ENCODE measurements around the gene TELO2.

TELO2 gene

DNA sequence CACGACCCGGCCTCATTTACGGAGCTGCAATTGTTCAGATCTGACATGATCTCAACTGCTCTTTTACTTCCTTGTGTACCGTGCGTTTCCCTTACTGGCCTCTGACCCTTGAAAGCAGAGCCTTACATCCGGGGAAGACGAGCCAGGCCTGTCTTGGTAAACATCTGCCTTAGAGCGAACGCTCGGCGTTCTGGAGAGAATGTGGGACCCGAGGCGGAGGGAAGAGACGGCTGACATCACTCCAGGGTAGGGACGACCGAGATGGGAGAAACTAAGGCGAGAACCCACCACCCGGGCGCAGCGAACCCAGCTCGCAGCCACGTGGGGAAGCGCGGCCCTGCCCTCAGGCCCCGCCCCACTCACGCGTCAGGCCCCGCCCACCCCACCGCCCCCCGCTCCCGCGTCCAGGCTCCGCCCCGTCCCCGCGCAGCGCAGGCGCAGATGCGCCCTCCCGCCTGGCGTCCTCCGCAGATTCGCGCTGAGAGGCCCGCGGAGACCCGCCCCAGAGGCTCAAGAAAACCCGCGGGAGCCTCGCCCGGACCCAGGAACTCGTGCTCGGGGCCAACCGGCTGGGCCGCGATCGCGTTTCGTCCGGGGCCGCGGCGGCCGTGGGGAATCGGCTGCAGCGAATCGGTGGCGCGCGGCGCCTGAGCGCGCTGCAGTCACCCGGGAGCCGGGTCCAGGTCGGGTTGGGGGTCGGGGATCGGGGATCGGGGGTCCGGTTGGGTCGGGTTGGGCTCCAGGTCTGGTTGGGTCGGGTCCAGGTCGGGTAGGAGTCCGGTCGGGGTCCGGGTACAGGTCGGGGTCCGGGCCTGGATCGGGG is at the start of gene TELO2 (continued):
- TF ChIP-seq, protein P1, sequence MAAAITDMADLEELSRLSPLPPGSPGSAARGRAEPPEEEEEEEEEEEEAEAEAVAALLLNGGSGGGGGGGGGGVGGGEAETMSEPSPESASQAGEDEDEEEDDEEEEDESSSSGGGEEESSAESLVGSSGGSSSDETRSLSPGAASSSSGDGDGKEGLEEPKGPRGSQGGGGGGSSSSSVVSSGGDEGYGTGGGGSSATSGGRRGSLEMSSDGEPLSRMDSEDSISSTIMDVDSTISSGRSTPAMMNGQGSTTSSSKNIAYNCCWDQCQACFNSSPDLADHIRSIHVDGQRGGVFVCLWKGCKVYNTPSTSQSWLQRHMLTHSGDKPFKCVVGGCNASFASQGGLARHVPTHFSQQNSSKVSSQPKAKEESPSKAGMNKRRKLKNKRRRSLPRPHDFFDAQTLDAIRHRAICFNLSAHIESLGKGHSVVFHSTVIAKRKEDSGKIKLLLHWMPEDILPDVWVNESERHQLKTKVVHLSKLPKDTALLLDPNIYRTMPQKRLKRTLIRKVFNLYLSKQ (tag by site-specific recombination; IDR thresholded peaks at IDR 0.05; ENCODE audit: borderline replicate concordance) = no peak
- TF ChIP-seq KLF8 (tag by site-specific recombination; IDR thresholded peaks at IDR 0.05) (peak; percentile 61; the same call in 1 of the 2 replicates), ZNF223 (tag by site-specific recombination; IDR thresholded peaks at IDR 0.05) (no peak), ZNF747 (tag by site-specific recombination; IDR thresholded peaks at IDR 0.05) (no peak), ZNF776 (tag by site-specific recombination; IDR thresholded peaks at IDR 0.05; ENCODE audit: borderline replicate concordance) (no peak), KLF16 (tag by site-specific recombination; IDR thresholded peaks at IDR 0.05) (peak; percentile 61; the same call in 1 of the 2 replicates), ZNF184 (tag by site-specific recombination; IDR thresholded peaks at IDR 0.05) (no peak), ZNF157 (tag by site-specific recombination; IDR thresholded peaks at IDR 0.05) (no peak), SP3 (tag by site-specific recombination; IDR thresholded peaks at IDR 0.05) (peak; percentile 58; the same call in 1 of the 2 replicates), ZBTB17 (tag by site-specific recombination; IDR thresholded peaks at IDR 0.05) (peak; percentile 94), ZNF366 (tag by site-specific recombination; conservative IDR thresholded peaks at IDR 0.05) (no peak), SALL2 (tag by site-specific recombination; IDR thresholded peaks at IDR 0.05; ENCODE audit: borderline replicate concordance) (no peak), ZNF624 (tag by site-specific recombination; IDR thresholded peaks at IDR 0.05) (no peak), ZNF433 (tag by site-specific recombination; IDR thresholded peaks at IDR 0.05; ENCODE audit: low read depth) (no peak), KLF1 (tag by site-specific recombination; IDR thresholded peaks at IDR 0.05) (no peak), ZNF623 (tag by site-specific recombination; IDR thresholded peaks at IDR 0.05) (no peak), ZNF48 (tag by site-specific recombination; IDR thresholded peaks at IDR 0.05) (no peak), RBAK (tag by site-specific recombination; IDR thresholded peaks at IDR 0.05) (no peak), GLI2 (tag by site-specific recombination; IDR thresholded peaks at IDR 0.05; ENCODE audit: borderline replicate concordance, low read depth) (no peak), ZNF555 (tag by site-specific recombination; conservative IDR thresholded peaks at IDR 0.05) (no peak), BCL11A (tag by site-specific recombination; IDR thresholded peaks at IDR 0.05; ENCODE audit: low read depth) (no peak), ZNF146 (tag by site-specific recombination; IDR thresholded peaks at IDR 0.05) (no peak), ZNF292 (tag by site-specific recombination; IDR thresholded peaks at IDR 0.05; ENCODE audit: borderline replicate concordance, low read depth) (no peak), ZNF585B (tag by site-specific recombination; IDR thresholded peaks at IDR 0.05) (no peak), ZNF133 (tag by site-specific recombination; IDR thresholded peaks at IDR 0.05) (no peak)
- TF ChIP-seq, protein P2, sequence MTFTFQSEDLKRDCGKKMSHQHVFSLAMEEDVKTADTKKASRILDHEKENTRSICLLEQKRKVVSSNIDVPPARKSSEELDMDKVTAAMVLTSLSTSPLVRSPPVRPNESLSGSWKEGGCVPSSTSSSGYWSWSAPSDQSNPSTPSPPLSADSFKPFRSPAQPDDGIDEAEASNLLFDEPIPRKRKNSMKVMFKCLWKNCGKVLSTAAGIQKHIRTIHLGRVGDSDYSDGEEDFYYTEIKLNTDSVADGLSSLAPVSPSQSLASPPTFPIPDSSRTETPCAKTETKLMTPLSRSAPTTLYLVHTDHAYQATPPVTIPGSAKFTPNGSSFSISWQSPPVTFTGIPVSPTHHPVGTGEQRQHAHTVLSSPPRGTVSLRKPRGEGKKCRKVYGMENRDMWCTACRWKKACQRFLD (tag by site-specific recombination; IDR thresholded peaks at IDR 0.05) = no peak
- TF ChIP-seq, protein P3, sequence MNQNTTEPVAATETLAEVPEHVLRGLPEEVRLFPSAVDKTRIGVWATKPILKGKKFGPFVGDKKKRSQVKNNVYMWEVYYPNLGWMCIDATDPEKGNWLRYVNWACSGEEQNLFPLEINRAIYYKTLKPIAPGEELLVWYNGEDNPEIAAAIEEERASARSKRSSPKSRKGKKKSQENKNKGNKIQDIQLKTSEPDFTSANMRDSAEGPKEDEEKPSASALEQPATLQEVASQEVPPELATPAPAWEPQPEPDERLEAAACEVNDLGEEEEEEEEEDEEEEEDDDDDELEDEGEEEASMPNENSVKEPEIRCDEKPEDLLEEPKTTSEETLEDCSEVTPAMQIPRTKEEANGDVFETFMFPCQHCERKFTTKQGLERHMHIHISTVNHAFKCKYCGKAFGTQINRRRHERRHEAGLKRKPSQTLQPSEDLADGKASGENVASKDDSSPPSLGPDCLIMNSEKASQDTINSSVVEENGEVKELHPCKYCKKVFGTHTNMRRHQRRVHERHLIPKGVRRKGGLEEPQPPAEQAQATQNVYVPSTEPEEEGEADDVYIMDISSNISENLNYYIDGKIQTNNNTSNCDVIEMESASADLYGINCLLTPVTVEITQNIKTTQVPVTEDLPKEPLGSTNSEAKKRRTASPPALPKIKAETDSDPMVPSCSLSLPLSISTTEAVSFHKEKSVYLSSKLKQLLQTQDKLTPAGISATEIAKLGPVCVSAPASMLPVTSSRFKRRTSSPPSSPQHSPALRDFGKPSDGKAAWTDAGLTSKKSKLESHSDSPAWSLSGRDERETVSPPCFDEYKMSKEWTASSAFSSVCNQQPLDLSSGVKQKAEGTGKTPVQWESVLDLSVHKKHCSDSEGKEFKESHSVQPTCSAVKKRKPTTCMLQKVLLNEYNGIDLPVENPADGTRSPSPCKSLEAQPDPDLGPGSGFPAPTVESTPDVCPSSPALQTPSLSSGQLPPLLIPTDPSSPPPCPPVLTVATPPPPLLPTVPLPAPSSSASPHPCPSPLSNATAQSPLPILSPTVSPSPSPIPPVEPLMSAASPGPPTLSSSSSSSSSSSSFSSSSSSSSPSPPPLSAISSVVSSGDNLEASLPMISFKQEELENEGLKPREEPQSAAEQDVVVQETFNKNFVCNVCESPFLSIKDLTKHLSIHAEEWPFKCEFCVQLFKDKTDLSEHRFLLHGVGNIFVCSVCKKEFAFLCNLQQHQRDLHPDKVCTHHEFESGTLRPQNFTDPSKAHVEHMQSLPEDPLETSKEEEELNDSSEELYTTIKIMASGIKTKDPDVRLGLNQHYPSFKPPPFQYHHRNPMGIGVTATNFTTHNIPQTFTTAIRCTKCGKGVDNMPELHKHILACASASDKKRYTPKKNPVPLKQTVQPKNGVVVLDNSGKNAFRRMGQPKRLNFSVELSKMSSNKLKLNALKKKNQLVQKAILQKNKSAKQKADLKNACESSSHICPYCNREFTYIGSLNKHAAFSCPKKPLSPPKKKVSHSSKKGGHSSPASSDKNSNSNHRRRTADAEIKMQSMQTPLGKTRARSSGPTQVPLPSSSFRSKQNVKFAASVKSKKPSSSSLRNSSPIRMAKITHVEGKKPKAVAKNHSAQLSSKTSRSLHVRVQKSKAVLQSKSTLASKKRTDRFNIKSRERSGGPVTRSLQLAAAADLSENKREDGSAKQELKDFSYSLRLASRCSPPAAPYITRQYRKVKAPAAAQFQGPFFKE (tag by site-specific recombination; IDR thresholded peaks at IDR 0.05; ENCODE audit: borderline replicate concordance) = no peak
- TF ChIP-seq, protein P4, sequence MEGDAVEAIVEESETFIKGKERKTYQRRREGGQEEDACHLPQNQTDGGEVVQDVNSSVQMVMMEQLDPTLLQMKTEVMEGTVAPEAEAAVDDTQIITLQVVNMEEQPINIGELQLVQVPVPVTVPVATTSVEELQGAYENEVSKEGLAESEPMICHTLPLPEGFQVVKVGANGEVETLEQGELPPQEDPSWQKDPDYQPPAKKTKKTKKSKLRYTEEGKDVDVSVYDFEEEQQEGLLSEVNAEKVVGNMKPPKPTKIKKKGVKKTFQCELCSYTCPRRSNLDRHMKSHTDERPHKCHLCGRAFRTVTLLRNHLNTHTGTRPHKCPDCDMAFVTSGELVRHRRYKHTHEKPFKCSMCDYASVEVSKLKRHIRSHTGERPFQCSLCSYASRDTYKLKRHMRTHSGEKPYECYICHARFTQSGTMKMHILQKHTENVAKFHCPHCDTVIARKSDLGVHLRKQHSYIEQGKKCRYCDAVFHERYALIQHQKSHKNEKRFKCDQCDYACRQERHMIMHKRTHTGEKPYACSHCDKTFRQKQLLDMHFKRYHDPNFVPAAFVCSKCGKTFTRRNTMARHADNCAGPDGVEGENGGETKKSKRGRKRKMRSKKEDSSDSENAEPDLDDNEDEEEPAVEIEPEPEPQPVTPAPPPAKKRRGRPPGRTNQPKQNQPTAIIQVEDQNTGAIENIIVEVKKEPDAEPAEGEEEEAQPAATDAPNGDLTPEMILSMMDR (tag by site-specific recombination; IDR thresholded peaks at IDR 0.05) = no peak
- TF ChIP-seq, protein P5, sequence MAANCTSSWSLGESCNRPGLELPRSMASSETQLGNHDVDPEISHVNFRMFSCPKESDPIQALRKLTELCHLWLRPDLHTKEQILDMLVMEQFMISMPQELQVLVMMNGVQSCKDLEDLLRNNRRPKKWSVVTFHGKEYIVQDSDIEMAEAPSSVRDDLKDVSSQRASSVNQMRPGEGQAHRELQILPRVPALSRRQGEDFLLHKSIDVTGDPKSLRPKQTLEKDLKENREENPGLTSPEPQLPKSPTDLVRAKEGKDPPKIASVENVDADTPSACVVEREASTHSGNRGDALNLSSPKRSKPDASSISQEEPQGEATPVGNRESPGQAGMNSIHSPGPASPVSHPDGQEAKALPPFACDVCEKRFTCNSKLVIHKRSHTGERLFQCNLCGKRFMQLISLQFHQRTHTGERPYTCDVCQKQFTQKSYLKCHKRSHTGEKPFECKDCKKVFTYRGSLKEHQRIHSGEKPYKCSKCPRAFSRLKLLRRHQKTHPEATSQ (tag by site-specific recombination; IDR thresholded peaks at IDR 0.05) = no peak
